Activated T-cell treated with anti-CD3 and anti-CD28 coated beads for 4 hours (primary cell): ENCODE data around the gene PRRG1.
"Not testable (repeated sequence)": the region's sequence is repeated elsewhere in the genome, so short reads cannot be mapped to it uniquely, and the experiment has no call there.

ENCODE experiments used
- DNase-seq: peaks from one replicate; pipeline ENCODE4 v3.0.0-alpha.2; 2020

The PRRG1 gene

GRCh38 chrX:37476571-37477170 is 127.5 kb downstream of the PRRG1 start:
- DNase-seq: no peak

- DNase-seq: not testable (repeated sequence)
Observed at GRCh38 chrX:37484335-37484734, 135.2 kb downstream of the PRRG1 start.

GRCh38 chrX:37485429-37485828 is 136.3 kb downstream of the PRRG1 start:
- no peak for DNase-seq

GRCh38 chrX:37487271-37487670 is 138.1 kb downstream of the PRRG1 start:
- no peak for DNase-seq

GRCh38 chrX:37488323-37488722 is 139.2 kb downstream of the PRRG1 start:
- no peak for DNase-seq

GRCh38 chrX:37491686-37492085 is 142.5 kb downstream of the PRRG1 start:
- no peak for DNase-seq

GRCh38 chrX:37495760-37496159 is 146.6 kb downstream of the PRRG1 start:
- DNase-seq: not testable (repeated sequence)

GRCh38 chrX:37497126-37497525 is 148.0 kb downstream of the PRRG1 start:
- not testable (repeated sequence) for DNase-seq

GRCh38 chrX:37498323-37498722 is 149.2 kb downstream of the PRRG1 start:
- not testable (repeated sequence) for DNase-seq

GRCh38 chrX:37499649-37500048 is 150.5 kb downstream of the PRRG1 start:
- not testable (repeated sequence) for DNase-seq

- DNase-seq: no peak
Observed at GRCh38 chrX:37504991-37505390, 155.8 kb downstream of the PRRG1 start.
